Measurements from ENCODE around the gene KIAA0319L. TPM values are rescaled to one million over a fixed set of nuclear protein-coding genes. Genes with fewer than 3 reads are reported as not detected.
"Not testable (repeated sequence)": the region's sequence is repeated elsewhere in the genome, so short reads cannot be mapped to it uniquely, and the experiment has no call there.

KIAA0319L gene
- total RNA-seq, 1 donor from 2014 or later = 74.7 TPM

- Mint-ChIP-seq H3K4me1 (ENCODE audit: low read depth, unreplicated experiment) (no peaks in the 10 kb centered on the region), H3K27ac (ENCODE audit: unreplicated experiment) (no peak overlapping the region), H3K9me3 (ENCODE audit: unreplicated experiment) (peaks cover 2% of the 10 kb centered on the region), H3K4me3 (ENCODE audit: unreplicated experiment) (no peak overlapping the region), H3K36me3 (ENCODE audit: unreplicated experiment) (peaks cover 31% of the 10 kb centered on the region), H3K27me3 (ENCODE audit: unreplicated experiment) (no peaks in the 10 kb centered on the region)
- DNase-seq = no peak
- no peak for TF ChIP-seq CTCF (IDR thresholded peaks at IDR 0.05; ENCODE audit: partially characterized antibody, unreplicated experiment)
These were observed 91.1 kb downstream of the KIAA0319L start for GRCh38 chr1:35466120-35466519.

GRCh38 chr1:35463749-35464148, 93.5 kb downstream of the KIAA0319L start:
- not testable (repeated sequence) for DNase-seq; H3K27ac Mint-ChIP-seq (ENCODE audit: unreplicated experiment); H3K27me3 Mint-ChIP-seq (ENCODE audit: unreplicated experiment); H3K4me3 Mint-ChIP-seq (ENCODE audit: unreplicated experiment); H3K9me3 Mint-ChIP-seq (ENCODE audit: unreplicated experiment); H3K4me1 Mint-ChIP-seq (ENCODE audit: low read depth, unreplicated experiment)
- H3K36me3 Mint-ChIP-seq (ENCODE audit: unreplicated experiment) = peaks cover 31% of the 10 kb centered on the region

GRCh38 chr1:35463232-35463631, 94.0 kb downstream of the KIAA0319L start:
- TF ChIP-seq CTCF (IDR thresholded peaks at IDR 0.05; ENCODE audit: partially characterized antibody, unreplicated experiment) = no peak
- Mint-ChIP-seq H3K4me1 (ENCODE audit: low read depth, unreplicated experiment) (no peaks in the 10 kb centered on the region), H3K36me3 (ENCODE audit: unreplicated experiment) (peaks cover 31% of the 10 kb centered on the region)

GRCh38 chr1:35461966-35462651, 95.1 kb downstream of the KIAA0319L start:
- H3K27me3 Mint-ChIP-seq (ENCODE audit: unreplicated experiment) = peaks cover 2% of the 10 kb centered on the region

More at GRCh38 chr1:35463232-35463631, 94.0 kb downstream of the KIAA0319L start:
- DNase-seq = no peak
- H3K27ac Mint-ChIP-seq (ENCODE audit: unreplicated experiment) = no peak overlapping the region
- peaks cover 2% of the 10 kb centered on the region for H3K27me3 Mint-ChIP-seq (ENCODE audit: unreplicated experiment)
- H3K4me3 Mint-ChIP-seq (ENCODE audit: unreplicated experiment) = no peak overlapping the region
- H3K9me3 Mint-ChIP-seq (ENCODE audit: unreplicated experiment) = peaks cover 2% of the 10 kb centered on the region

GRCh38 chr1:35460796-35461195, 96.4 kb downstream of the KIAA0319L start:
- H3K4me3 Mint-ChIP-seq (ENCODE audit: unreplicated experiment) = no peak overlapping the region
- H3K36me3 Mint-ChIP-seq (ENCODE audit: unreplicated experiment) = peaks cover 25% of the 10 kb centered on the region
- no peak overlapping the region for H3K27ac Mint-ChIP-seq (ENCODE audit: unreplicated experiment)
- H3K9me3 Mint-ChIP-seq (ENCODE audit: unreplicated experiment) = no peaks in the 10 kb centered on the region
- DNase-seq = no peak
- TF ChIP-seq CTCF (IDR thresholded peaks at IDR 0.05; ENCODE audit: partially characterized antibody, unreplicated experiment) = no peak
- H3K4me1 Mint-ChIP-seq (ENCODE audit: low read depth, unreplicated experiment) = no peaks in the 10 kb centered on the region
- peaks cover 2% of the 10 kb centered on the region for H3K27me3 Mint-ChIP-seq (ENCODE audit: unreplicated experiment)

More at GRCh38 chr1:35461966-35462651, 95.1 kb downstream of the KIAA0319L start:
- Mint-ChIP-seq H3K27ac (ENCODE audit: unreplicated experiment) (no peak overlapping the region), H3K4me3 (ENCODE audit: unreplicated experiment) (no peak overlapping the region), H3K9me3 (ENCODE audit: unreplicated experiment) (peaks cover 2% of the 10 kb centered on the region), H3K4me1 (ENCODE audit: low read depth, unreplicated experiment) (no peaks in the 10 kb centered on the region), H3K36me3 (ENCODE audit: unreplicated experiment) (peaks cover 31% of the 10 kb centered on the region)
- DNase-seq = no peak
- no peak for TF ChIP-seq CTCF (IDR thresholded peaks at IDR 0.05; ENCODE audit: partially characterized antibody, unreplicated experiment)

Data from glutamatergic neuron (in vitro differentiated cells).